ENCODE data around the gene KRABD2.

DNA sequence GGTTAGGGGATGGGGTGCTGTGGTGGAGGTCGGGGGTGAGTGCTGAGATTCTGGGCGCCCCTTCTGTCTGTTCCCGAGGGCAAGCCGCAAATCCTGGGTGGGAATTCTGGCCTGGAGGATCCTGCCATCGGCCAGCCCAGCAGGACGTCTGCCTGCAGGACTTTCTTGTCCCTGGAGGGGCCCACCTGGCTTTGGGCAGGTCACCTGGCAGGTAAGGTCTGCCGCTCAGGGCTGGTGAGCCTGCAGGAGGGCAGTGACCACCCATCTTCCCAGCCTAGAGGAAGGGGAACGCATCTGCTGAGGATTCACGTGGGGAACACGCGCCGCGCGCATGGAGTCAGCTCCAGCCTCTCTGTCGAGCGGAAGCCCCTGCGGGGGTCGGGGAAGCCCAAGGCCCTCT, 15.8 kb upstream of the KRABD2 start:
- TF ChIP-seq, protein P1, sequence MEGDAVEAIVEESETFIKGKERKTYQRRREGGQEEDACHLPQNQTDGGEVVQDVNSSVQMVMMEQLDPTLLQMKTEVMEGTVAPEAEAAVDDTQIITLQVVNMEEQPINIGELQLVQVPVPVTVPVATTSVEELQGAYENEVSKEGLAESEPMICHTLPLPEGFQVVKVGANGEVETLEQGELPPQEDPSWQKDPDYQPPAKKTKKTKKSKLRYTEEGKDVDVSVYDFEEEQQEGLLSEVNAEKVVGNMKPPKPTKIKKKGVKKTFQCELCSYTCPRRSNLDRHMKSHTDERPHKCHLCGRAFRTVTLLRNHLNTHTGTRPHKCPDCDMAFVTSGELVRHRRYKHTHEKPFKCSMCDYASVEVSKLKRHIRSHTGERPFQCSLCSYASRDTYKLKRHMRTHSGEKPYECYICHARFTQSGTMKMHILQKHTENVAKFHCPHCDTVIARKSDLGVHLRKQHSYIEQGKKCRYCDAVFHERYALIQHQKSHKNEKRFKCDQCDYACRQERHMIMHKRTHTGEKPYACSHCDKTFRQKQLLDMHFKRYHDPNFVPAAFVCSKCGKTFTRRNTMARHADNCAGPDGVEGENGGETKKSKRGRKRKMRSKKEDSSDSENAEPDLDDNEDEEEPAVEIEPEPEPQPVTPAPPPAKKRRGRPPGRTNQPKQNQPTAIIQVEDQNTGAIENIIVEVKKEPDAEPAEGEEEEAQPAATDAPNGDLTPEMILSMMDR (IDR thresholded peaks at IDR 0.05), result no peak
- TF ChIP-seq POLR2AphosphoS5 (IDR thresholded peaks at IDR 0.05; ENCODE audit: low read depth, low read length), result no peak
- TF ChIP-seq, protein P2, sequence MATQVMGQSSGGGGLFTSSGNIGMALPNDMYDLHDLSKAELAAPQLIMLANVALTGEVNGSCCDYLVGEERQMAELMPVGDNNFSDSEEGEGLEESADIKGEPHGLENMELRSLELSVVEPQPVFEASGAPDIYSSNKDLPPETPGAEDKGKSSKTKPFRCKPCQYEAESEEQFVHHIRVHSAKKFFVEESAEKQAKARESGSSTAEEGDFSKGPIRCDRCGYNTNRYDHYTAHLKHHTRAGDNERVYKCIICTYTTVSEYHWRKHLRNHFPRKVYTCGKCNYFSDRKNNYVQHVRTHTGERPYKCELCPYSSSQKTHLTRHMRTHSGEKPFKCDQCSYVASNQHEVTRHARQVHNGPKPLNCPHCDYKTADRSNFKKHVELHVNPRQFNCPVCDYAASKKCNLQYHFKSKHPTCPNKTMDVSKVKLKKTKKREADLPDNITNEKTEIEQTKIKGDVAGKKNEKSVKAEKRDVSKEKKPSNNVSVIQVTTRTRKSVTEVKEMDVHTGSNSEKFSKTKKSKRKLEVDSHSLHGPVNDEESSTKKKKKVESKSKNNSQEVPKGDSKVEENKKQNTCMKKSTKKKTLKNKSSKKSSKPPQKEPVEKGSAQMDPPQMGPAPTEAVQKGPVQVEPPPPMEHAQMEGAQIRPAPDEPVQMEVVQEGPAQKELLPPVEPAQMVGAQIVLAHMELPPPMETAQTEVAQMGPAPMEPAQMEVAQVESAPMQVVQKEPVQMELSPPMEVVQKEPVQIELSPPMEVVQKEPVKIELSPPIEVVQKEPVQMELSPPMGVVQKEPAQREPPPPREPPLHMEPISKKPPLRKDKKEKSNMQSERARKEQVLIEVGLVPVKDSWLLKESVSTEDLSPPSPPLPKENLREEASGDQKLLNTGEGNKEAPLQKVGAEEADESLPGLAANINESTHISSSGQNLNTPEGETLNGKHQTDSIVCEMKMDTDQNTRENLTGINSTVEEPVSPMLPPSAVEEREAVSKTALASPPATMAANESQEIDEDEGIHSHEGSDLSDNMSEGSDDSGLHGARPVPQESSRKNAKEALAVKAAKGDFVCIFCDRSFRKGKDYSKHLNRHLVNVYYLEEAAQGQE (IDR thresholded peaks at IDR 0.05; ENCODE audit: insufficient read depth in 1 of 2, low read depth in 2 of 2, low read length in 1 of 2), result no peak
